SU-DHL-6 (cell line): Measurements from ENCODE around the gene PRCC.

Experiments used
- CTCF ChIP-seq: fragments of 200-600 bp; sonication (generic); IDR thresholded peaks from one replicate; pipeline ENCODE4 v1.5.1; 2017; ENCODE audit warnings: antibody characterized with exemption, mild to moderate bottlenecking, low read length, moderate library complexity; ENCODE audit not compliant: insufficient read depth, poor library complexity, severe bottlenecking
- EZH2phosphoT487 ChIP-seq: fragments of 200-600 bp; sonication (generic), shearing (Covaris generic); conservative IDR thresholded peaks from 2 replicates; pipeline ENCODE4 v1.6.1; 2018; ENCODE audit warnings: mild to moderate bottlenecking, antibody characterized with exemption, low read length, moderate library complexity, mixed read lengths

- TF ChIP-seq CTCF (no peak), EZH2phosphoT487 (no peak)
Observed at GRCh38 chr1:156815961-156816422, 48.7 kb downstream of the PRCC start.
